HG03045 (cell line): ENCODE results near the gene HOXC6.

Source experiments
- ATAC-seq: cut with Tn5 transposase; IDR thresholded peaks from one replicate; pipeline ENCODE4 v1.9.1; 2021; ENCODE audit warnings: mild to moderate bottlenecking, moderate library complexity; ENCODE audit not compliant: unreplicated experiment

HOXC6 gene

DNA sequence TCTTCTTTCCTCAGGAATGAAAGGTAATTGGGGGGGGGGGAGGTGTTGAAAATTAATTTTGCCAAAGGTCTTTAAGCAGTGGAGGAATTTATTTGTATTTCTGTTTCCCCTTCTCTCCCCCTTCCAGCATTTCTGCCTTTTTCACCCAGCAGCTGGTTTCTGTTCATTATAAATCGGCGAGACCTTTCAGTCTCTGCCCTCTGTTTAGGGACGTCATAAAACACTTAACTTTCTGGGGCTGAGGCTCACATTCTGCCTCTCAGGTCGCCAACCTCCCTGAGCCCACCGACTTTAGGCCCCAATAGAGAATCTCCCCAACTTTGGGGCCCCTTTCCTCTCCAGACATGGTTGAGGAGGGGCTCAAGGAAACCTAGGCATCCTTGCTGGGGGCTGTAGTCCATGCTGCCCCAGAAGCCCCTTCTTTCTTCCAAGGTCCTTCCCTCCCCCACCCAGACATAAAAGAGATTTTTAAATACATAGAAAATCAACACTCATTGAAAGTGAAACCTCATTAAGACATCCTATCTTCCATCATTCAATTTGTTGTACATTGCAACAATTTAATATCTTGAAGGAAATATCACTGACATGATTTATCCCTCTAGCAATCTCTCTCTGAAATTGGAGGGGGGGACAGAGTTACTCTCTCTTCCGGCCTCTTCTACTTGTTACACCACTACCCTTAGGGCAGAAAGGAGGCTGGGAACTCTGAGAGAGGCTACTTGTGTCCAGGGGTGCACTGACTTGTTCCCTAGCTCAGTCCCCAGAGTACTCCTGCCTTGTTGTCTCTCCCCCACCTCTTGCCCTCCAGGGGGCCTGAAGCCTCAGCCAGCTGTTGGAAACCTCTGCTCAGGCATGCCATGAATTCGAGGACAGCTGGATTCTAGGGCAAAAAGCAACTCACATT lies 2.5 kb upstream of the HOXC6 start:
- ATAC-seq: no peak

DNA sequence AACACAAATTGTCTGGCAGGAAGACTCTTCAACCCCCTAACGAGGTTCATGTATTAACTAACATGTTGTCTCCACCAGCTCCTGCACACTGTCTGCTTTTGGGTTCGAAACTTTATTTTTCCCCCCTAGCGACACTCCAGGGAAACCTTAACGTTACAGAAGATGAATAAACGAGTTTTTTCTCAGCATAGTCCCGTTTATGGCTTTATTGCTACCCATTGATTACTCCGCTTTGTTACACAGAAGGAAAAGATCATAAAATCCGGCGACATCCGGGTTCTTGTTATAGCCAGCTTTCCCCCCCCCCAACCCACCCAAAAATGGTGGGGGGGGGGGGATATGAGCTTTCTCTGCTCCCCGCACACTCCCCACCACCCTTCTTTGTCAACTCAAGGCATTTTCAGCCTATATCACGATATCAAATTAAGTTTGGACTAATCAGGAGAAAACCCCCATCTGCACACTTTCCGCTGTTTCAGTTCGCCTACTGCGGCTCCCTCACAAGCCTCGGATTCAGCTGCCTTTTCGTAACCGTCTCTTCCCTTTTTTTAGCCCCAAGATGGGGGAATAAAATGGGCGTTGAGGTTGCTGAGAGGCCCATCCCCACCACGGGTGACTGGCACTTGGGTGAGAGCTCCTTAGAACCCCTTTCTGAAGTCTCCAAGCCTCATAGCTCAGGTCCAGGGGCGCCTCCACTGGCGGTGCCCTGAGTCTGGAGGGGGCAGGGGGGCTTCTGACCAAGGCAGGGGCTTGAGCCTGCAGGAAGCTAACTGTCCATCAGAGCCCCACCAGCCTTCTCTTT lies 1.4 kb upstream of the HOXC6 start:
- ATAC-seq: no peak

DNA sequence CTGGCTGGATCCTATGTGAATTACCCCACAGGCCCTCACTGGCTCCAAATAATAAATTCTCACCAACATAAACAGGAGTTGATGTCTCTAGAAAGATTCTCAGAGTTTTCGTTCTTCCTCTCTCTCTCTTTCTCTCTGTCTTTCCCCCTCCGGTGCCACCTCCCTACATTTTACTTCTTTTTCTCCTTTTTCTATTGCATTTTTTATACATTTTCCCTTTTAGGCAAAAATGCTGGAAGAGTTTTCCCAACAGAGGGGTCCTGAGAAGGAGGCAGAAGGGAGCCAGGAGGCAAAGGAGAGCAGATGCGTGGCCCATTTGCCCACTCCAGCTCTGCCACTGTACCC lies 826 bp upstream of the HOXC6 start:
- no peak for ATAC-seq

DNA sequence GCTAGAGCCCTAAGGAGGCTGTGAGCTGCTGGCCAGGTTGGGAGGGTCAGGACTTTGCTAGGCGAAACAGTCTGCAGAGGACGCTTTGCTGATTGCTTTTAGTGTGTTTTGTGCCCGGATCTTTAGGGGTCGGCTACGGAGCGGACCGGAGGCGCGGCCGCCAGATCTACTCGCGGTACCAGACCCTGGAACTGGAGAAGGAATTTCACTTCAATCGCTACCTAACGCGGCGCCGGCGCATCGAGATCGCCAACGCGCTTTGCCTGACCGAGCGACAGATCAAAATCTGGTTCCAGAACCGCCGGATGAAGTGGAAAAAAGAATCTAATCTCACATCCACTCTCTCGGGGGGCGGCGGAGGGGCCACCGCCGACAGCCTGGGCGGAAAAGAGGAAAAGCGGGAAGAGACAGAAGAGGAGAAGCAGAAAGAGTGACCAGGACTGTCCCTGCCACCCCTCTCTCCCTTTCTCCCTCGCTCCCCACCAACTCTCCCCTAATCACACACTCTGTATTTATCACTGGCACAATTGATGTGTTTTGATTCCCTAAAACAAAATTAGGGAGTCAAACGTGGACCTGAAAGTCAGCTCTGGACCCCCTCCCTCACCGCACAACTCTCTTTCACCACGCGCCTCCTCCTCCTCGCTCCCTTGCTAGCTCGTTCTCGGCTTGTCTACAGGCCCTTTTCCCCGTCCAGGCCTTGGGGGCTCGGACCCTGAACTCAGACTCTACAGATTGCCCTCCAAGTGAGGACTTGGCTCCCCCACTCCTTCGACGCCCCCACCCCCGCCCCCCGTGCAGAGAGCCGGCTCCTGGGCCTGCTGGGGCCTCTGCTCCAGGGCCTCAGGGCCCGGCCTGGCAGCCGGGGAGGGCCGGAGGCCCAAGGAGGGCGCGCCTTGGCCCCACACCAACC lies 1.5 kb downstream of the HOXC6 start:
- ATAC-seq: no peak

DNA sequence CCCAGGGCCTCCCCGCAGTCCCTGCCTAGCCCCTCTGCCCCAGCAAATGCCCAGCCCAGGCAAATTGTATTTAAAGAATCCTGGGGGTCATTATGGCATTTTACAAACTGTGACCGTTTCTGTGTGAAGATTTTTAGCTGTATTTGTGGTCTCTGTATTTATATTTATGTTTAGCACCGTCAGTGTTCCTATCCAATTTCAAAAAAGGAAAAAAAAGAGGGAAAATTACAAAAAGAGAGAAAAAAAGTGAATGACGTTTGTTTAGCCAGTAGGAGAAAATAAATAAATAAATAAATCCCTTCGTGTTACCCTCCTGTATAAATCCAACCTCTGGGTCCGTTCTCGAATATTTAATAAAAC lies 2.2 kb downstream of the HOXC6 start:
- no peak for ATAC-seq

DNA sequence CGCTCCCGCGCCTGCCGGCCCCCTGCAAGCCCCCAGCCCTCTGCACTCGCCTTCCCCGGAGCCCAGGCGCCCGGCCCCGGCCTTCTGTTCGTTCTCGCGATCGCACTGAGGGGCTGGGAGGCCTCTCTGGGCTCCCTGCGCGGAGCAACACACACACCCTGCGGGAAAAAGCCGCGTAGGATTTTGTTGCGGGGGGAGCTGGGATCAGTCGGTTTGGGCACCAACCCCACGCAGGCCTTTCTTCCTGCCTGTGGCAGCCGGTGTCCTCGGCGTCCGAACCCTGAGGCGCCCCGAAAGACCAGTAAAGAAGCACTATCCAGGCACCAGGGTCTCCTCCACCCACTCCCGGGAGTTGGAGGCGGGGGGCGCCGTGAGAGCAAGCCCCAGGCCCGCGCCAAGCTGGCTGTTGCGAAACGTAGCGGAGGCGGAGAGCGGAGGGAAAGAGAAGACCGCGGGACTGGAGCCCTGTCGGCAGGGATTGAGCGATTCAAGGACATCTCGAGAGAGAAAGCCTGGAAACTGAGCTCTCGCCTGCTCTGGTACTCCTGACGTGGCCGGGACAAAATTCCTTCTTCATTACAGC lies 2.7 kb downstream of the HOXC6 start:
- no peak for ATAC-seq

DNA sequence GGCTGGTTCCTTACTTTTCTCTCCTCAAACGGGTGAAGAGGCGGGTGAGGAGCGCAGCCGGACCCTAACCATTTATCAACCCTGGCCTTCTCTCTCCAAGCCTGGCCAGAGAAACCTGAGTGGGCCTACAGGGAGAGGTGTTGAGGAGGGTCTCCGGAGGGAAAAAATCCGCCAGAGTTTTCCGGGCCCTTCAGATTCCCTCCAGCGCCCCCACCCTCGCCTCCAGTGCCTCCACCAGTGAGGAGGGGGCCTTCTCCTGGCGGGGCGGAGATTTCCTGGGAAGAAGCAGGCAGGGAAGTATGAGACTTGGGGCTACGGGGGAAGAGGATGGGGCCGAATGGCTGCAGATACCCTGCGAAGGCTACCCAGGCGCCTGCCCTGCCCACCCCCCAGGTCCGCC lies 3.2 kb downstream of the HOXC6 start:
- ATAC-seq: no peak

DNA sequence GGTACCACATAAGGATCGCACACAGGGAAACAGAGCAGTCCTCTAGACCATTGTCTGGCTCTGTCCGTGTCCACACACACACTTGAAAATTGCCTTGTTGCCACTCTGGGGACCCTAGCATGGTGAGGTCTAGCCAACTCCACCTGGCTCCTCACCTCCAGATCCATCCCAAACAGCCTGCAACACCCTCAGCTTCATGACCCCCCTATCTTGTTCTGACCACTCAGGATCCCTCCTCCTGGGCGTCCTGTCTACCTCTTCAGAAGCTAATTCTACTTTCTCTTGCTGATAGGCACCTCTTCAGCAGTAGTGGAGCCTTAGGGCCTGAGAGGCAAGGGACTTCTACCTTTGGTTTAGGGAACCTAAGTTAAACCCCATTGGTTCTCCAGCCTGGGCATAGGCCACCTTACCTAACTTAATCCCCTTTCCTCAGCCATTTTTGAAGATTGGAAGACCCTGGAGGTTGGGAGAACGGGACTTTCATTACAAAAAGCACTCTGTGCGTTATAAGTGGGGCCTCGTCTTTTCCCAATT lies 3.9 kb downstream of the HOXC6 start:
- ATAC-seq: no peak

DNA sequence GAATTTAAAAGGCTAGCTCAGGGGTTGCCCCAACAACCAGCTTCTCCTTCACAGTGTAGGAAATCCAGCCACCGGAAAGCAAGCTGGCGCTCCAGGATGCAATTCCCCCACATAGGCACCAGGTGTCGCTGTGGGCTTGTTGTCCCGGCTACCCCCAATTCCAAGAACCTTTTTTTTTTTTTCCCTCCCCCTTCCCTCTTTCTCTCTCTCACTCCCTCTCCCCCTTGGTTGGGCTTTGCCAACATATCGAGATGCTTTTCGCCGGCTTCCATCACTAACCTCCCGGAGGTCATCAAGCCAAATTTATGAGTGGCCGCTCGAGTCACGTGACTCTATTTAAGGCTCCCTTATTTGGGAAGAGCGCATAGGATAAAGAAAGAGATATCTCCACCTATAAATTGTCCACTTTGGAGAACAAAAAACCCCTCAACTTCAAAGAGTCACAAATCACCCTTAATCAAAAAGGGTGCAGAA lies 4.4 kb downstream of the HOXC6 start, which contains the start of gene HOXC5:
Gene HOXC5 (plus strand): TSS at position 424 of the 474 bp plus-strand sequence. CDS start 73 bp downstream, outside the sequence.
- ATAC-seq: no peak

DNA sequence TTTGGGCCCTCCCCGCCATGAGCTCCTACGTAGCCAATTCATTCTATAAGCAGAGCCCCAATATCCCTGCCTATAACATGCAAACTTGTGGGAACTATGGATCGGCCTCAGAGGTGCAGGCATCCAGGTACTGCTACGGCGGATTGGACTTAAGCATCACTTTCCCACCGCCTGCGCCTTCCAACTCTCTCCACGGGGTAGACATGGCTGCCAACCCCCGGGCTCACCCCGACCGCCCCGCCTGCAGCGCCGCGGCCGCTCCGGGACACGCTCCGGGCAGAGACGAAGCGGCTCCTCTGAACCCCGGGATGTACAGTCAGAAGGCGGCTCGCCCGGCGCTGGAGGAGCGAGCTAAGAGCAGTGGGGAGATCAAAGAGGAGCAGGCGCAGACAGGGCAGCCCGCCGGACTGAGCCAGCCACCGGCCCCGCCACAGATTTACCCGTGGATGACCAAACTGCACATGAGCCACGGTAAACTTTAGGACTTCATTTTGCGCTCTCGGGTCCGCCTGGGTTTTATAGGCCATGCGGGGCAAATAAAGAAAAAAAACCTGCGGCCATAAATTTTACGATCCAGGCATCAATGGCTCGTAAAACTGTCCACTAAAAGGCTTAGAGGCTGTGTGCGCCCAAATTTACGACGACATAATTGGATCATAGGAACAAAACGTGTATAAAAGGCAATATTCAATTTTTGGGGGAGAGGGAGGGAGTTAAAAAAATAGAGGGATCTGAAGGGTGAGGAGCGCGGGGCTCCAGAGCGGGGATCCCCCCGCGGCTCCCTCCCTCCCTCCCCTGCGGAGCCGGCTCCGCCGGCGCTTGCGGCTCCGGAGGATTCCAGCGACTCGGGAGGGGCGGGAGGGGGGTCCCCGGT lies 5.1 kb downstream of the HOXC6 start:
- ATAC-seq: no peak

DNA sequence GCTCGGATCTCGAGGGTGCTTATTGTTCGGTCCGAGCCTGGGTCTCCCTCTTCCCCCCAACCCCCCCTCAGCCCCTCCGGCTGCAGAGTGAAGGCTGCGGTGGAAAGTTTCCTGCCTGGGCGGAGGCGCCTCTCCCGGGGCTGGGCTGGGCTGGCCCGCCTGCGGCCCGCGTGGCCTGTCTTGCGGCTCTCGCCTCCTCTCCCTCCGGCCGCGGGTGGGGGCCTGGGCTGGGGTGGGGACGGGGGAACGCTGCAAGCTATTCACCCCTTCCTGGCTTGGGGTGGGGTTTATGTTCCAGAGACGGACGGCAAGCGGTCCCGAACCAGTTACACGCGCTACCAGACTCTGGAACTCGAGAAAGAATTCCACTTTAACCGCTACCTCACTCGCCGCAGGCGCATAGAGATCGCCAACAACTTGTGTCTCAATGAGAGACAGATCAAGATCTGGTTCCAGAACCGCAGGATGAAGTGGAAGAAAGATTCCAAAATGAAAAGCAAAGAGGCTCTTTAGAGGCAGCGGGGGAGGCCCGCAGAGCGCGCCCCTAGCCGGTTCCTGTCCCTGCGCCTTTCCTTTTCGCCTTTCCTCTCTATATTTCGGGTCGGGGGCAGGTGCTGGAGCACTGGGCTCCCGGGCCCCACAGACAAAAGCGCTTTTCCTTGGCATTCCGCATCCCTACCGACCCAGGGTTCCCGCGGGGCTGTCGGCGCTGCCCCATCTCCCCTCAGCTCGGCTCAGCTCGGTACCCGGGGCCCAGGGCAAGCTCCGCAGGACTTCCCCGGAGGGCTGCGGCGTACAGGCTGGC lies 5.9 kb downstream of the HOXC6 start:
- no peak for ATAC-seq

DNA sequence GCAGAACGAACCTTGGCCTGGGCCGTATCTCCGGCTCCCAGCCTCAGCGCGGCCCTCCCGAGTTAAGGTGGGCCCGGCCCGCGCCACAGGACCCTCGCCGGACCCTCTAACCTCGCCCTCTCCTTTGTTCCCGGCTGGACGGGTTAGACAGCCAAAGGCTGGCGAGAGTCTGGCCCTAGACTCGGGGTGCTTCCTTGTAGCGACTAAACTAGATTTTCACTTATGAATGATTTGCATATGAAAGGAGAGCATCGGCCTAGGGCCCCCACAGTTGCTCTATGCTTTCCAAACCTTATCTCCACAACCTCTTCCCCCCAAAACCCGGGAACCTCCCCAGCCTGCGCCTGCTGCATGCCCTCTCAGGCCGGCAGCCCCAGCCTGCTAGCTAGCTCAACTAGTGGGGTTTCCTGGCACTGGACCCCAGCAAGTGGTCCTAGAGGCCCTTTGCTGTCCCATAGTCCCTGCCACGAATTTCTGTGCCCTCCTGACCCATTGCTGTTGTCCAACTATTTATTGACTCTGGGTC lies 6.6 kb downstream of the HOXC6 start:
- no peak for ATAC-seq

DNA sequence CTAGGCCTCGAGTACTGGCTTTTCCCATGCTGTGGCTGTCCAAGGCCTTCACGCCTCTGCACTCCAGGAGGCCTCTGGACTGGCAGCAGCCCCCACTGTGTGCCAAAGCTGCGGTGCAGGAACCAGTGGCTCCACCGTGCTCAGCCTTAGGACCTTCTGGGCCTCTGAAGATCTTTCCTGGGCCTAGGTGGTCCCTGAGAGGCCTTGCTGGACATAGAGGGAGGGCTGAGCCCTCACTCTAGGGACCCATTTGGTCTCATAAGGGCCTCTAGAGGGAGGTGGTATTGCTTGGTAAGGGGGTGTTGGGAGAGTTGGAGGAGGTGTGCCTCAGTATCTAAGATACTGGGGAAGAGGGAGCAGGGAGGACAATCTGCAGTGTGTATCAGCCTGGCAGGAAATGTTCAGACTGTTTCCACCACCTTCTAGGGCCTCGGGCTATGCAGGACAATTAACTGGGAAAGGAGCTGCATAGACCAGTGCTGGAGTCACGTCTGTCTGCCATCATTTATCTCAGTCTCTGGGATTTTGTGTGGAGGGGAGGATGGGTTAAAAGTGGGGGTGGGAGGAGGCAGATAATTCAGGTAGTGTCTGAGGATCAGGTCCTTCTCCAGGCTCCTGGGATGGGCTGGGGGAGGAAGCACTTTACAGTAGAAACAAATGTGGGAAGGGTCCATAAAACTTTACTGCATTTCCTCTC lies 7.5 kb downstream of the HOXC6 start:
- no peak for ATAC-seq

DNA sequence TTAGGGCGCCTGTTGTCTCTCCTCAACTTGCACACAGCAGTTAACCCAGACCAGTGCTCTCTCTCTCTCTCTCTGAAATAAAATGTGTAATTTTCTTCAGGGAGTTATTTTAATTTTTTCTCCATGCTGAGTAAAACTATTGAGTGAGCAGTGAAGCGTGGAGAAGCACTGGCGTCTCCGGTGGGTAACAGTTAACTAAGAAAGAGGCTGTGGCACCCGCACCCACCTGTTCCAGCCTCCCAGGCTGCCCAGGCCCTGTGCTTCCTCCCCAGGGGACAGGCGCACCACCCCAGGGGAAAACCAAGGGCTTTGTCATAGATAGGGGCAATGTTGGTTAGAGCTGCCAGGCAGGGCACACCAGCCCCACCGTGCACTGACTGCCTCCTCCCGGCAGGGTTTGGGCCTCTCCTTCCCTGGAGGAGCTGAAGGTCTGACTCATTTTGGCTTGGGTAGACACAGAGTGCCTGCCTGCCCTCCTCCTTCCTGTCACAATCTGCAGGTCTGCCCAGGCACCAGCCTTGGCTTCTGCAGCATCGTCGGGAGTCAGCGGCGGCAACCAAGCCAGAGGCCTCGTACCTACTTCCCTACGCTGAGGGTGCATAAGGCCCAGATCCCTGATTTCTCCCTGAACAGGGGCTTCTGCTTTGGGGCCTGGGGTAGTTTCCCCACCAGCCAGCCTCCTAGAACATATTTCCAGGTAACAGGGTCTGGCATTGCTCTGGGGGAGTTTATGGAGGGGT lies 8.6 kb downstream of the HOXC6 start:
- ATAC-seq: no peak

DNA sequence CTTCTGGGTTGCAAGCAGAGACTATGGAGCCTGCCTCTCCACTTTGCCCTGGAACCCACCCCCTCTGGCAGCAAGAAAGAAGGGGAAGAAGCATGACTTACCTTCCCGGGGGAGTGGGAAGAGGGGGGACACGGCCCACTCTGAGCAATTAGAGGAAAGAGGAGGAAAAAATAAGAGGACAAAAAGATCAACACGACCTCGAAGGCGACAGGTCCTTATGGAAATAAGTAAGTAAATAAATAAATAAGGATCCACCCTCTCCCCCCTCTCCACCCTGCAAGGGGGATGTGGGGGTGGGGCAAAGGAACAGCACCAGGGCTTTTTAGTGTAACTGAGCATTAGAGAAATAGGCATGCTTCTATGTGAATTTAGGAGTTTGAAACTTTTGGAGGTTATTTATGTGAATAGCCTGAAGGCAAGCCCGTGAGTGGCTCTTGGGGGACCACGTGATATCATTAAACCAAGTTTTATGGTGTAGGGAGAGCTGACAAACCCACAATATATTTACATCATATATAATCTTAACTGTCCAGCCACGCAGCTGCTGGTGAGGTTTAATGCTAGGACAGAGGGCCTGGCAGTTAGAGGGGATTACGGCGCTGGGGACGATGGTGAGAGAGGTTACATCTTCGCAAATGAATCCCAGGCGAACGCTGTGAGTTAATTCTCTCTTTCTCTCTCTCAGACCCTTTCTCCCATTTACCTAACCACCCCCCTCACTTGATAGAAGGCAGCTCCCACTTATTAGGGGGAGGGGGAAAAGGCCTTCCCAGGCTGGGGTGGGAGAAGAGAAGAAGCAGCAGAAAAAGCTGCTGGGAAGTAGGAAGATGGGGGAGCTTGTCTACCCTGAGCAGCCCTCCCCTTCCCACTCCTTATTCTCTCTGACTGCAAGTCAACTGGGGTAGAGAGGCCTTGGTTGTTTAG lies 9.4 kb downstream of the HOXC6 start:
- no peak for ATAC-seq

DNA sequence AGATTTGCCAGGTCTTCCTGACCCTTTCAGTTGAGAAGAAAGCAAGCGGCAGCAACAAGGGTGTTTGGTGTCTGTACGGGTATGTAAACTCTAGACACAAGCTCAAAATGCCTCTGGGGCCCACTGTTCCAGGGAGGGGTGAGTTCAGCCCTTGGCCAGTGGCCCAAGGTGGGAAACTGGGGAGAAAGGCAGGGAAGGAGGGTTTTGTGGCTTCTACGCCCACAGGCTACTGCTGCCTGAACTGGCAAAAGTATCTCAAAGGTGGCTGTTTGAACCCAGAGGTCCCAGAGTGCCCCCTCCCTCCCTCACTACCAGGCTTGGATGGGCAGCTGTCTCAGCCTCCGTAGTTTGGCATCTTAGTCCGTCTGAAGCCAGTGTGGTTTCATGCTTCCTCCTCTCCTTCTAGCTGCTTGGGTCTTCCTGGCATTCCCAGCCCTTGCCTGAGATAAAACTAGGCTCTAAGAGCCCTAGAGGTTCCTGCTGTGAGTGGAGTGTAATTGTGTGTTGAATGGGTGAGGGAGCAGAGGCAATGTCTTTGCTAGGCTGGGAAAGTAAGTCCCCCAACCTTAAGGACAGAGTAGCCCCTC lies 10.1 kb downstream of the HOXC6 start:
- ATAC-seq: no peak
